Measurements from ENCODE around the gene DLEC1. TPM values are rescaled to one million over a fixed set of nuclear protein-coding genes. Genes with fewer than 3 reads are reported as not detected.
"Not testable (repeated sequence)": the region's sequence is repeated elsewhere in the genome, so short reads cannot be mapped to it uniquely, and the experiment has no call there.

The DLEC1 gene
- polyA plus RNA-seq, 3 donors, result 0.22 to 0.71 (median 0.34) TPM

DNA sequence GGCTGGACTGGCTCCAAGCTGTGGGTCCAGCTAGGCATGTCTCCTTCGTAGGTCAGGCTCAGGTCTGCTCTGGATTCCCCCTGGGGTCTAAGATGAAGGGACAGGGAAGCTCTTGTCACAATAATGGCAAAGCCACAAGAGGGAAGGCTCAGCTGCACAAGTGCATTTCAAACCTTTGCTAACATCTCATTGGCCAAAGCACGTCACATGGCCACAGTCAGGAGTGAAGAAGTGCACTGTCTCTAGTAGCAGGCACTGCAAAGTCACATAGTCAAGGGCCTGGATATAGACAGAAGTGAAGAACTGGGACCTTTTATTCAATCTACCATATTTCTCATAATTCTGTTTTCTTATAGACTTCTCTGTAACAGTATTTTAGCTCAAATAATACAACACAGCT lies 20.1 kb downstream of the DLEC1 start:
- WGBS, 3 donors, result 81 to 92% (median 82%) methylated on average over 2 of the region's 2 CpGs
- H3K27ac ChIP-seq (ENCODE audit: low read depth, low read length), result no peak overlapping the region

- 85 to 88% (median 88%) methylated on average over 7 of the region's 7 CpGs for WGBS, 3 donors
- no peak overlapping the region for H3K27ac ChIP-seq (ENCODE audit: low read depth, low read length)
These were observed 20.6 kb downstream of the DLEC1 start for GRCh38 chr3:38059591-38059990.

GRCh38 chr3:38062809-38063208 lies 23.8 kb downstream of the DLEC1 start:
- no peak overlapping the region for H3K27ac ChIP-seq (ENCODE audit: low read depth, low read length)
- WGBS, 3 donors, result 70 to 73% (median 70%) methylated on average over 2 of the region's 2 CpGs

DNA sequence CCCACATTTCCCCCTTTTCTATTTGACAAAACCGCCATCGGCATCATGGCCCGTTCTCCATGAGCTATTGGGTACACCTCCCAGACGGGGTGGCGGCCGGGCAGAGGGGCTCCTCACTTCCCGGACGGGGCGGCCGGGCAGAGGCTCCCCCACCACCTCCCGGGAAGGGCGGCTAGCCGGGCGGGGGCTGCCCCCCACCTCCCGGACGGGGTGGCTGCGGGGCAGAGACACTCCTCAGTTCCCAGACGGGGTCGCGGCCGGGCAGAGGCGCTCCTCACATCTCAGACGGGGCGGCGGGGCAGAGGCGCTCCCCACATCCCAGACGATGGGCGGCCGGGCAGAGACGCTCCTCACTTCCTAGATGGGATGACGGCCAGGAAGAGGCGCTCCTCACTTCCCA lies 25.4 kb downstream of the DLEC1 start:
- 93 to 96% (median 96%) methylated on average over 17 to 29 of the region's 32 CpGs for WGBS, 3 donors
- H3K27ac ChIP-seq (ENCODE audit: low read depth, low read length), result not testable (repeated sequence)

GRCh38 chr3:38067508-38068233 lies 28.7 kb downstream of the DLEC1 start:
- no peak overlapping the region for H3K27ac ChIP-seq (ENCODE audit: low read depth, low read length)
- 78 to 93% (median 81%) methylated on average over 6 of the region's 6 CpGs for WGBS, 3 donors

- no peak overlapping the region for H3K27ac ChIP-seq (ENCODE audit: low read depth, low read length)
- WGBS, 3 donors, result 68 to 92% (median 84%) methylated on average over 2 of the region's 2 CpGs
These were observed 31.0 kb downstream of the DLEC1 start for GRCh38 chr3:38070013-38070412.

GRCh38 chr3:38077073-38077472 lies 38.1 kb downstream of the DLEC1 start:
- 31 to 73% (median 64%) methylated on average over 1 to 2 of the region's 3 CpGs for WGBS, 3 donors
- not testable (repeated sequence) for H3K27ac ChIP-seq (ENCODE audit: low read depth, low read length)

DNA sequence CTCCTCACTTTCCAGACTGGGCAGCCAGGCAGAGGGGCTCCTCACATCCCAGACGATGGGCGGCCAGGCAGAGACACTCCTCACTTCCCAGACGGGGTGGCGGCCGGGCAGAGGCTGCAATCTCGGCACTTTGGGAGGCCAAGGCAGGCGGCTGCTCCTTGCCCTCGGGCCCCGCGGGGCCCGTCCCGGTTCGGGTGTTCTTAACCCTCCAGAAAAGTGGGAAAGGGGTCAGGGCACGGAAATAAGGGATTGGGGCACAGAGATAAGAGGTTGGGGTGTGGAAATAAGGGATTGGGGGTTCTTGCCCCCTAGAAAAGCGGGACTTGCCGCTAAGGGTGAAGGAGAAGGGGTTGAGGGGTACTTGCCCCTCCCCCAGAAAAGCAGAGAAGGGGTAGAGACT lies 43.3 kb downstream of the DLEC1 start:
- H3K27ac ChIP-seq (ENCODE audit: low read depth, low read length), result not testable (repeated sequence)
- 86 to 93% (median 90%) methylated on average over 10 to 11 of the region's 16 CpGs for WGBS, 3 donors

DNA sequence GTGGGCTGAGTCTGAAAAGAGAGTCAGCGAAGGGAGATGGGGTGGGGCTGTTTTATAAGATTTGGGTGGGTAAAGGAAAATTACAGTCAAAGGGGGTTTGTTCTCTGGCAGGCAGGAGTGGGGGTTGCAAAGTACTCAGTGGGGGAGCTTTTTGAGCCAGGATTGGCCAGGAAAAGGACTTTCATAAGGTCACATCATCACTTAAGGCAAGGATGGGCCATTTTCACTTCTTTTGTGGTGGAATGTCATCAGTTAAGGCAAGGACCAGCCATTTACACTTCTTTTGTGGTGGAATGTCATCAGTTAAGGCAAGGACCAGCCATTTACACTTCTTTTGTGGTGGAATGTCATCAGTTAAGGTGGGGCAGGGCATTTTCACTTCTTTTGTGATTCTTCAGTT lies 44.2 kb downstream of the DLEC1 start:
- WGBS, 3 donors, result 100% methylated on average over 1 of the region's 1 CpG; no CpG with 5 or more reads in 2 of the 3 donors
- H3K27ac ChIP-seq (ENCODE audit: low read depth, low read length), result not testable (repeated sequence)

GRCh38 chr3:38083871-38084333 lies 44.9 kb downstream of the DLEC1 start:
- H3K27ac ChIP-seq (ENCODE audit: low read depth, low read length), result no peak overlapping the region

DNA sequence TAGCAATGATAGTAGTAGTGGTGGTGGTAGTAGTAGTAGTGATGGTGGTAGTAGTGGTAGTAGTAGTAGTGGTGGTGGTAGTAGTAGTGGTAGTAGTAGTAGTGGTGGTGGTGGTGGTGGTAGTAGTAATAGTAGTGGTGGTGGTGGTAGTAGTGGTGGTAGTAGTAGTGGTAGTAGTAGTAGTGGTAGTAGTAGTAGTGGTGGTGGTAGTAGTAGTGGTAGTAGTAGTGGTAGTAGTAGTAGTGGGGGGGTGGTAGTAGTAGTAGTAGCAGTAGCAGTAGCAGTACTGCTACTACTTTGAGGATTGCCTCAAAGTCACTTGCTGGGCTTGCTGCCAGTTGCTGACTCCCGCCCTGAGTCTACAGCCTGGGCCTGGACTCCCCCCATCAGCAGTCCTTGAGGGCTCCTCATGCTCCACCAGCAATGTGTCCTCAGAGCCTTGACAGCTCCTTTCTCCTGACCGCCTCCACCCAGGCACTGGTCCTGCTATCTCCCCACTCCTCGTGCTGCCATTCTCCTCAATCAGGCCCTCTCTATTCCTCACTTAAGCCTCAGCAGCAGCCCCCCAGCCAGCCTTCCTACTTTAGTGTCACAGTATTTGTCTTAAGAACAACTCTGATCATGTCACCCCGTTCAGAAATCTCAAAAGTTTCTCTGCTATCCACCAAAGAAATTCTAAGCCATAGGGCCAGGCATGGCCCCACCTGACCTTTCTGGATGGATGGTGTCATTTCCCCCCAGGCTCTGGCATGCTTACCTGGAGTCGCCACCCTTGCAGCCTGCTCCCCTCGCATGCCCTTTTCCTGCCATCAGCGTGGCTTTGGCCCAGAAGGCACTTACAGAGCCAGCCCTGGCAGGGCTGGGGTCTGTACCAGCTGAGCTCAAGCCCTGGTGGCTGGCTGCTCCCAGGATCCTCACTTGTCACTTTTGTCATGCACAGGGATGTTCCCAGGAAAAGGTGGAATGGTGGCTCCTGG lies 45.6 kb downstream of the DLEC1 start:
- no peak overlapping the region for H3K27ac ChIP-seq (ENCODE audit: low read depth, low read length)
- 66 to 70% (median 68%) methylated on average over 7 of the region's 7 CpGs for WGBS, 3 donors

More at GRCh38 chr3:38083871-38084333, 44.9 kb downstream of the DLEC1 start:
- WGBS, 3 donors, result 93 to 98% (median 95%) methylated on average over 13 of the region's 13 CpGs

GRCh38 chr3:38085311-38085942 lies 46.4 kb downstream of the DLEC1 start:
- no peak overlapping the region for H3K27ac ChIP-seq (ENCODE audit: low read depth, low read length)
- 84 to 86% (median 86%) methylated on average over 11 of the region's 11 CpGs for WGBS, 3 donors

GRCh38 chr3:38085943-38086324 lies 46.9 kb downstream of the DLEC1 start:
- 86 to 92% (median 89%) methylated on average over 1 of the region's 1 CpG for WGBS, 3 donors
- no peak overlapping the region for H3K27ac ChIP-seq (ENCODE audit: low read depth, low read length)

DNA sequence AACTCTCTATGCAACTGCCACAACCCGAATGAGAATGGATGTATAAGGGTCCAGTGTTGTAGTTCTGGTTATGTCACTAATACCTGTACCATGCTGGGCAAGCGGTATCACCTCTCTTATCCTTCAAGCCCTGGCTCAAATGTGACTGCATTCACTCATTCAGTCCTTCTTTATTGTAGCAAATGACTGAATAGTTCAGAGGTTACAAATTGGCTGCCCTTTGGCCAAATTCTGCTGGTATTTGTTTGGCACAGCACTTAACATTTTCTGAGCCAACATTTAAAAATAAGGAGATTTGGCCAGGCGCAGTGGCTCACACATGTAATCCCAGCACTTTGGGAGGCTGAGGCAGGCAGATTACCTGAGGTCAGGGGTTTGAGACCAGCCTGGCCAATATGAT lies 47.5 kb downstream of the DLEC1 start:
- WGBS, 3 donors, result 82 to 88% (median 85%) methylated on average over 3 of the region's 3 CpGs
- H3K27ac ChIP-seq (ENCODE audit: low read depth, low read length), result no peak overlapping the region

DNA sequence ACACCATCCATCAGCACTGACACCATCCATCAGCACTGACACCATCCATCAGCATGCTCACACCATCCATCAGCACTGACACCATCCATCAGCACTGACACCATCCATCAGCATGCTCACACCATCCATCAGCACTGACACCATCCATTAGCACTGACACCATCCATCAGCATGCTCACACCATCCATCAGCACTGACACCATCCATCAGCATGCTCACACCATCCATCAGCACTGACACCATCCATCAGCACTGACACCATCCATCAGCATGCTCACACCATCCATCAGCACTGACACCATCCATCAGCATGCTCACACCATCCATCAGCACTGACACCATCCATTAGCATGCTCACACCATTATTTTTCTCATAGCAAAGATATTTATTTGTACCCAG lies 48.3 kb downstream of the DLEC1 start:
- H3K27ac ChIP-seq (ENCODE audit: low read depth, low read length), result not testable (repeated sequence)

DNA sequence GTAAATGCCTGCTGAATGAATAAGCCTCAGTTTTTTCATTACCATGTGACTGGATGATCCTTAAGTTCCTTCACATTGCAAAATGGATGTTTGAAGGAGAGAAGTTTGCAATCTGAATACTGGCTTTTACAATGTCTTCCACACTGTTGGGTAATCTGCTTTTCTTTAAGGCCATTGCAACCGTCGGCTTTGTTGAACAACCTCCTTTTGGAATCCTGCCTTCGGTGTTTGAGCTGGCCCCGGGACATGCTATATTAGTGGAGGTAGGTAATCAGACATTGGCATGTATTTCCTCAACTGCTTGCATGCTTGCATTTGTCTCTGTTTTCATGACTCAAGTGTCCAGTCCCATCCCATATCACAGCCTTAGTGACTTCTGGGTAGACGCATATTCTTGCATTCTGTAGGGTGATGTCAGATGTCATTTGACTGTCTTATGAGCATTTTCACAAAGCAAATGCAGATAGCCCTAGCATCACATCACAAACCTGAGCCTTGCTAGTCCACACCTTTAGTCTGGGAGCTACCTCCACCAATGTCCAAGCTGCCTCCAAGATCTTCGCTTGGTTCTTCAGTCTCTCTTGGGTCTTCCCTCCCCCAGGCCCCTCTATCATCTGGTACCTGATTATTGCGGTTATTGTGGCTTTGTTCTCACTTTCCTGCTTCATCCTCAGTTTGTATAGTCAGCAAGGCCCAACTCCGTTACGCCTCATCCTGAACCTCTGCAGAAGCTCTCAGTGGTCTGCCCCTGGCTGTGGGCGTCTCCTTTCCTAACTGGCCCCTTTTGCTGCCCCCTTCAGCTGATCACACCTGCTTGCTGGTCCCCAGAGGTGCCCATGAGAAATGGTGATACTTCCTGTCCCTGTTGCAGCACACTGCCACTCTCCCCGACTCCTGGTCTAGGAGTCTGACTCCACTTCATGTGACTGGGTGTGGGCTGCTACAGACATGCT lies 49.4 kb downstream of the DLEC1 start:
- no peak overlapping the region for H3K27ac ChIP-seq (ENCODE audit: low read depth, low read length)
- 76 to 86% (median 79%) methylated on average over 11 of the region's 11 CpGs for WGBS, 3 donors

DNA sequence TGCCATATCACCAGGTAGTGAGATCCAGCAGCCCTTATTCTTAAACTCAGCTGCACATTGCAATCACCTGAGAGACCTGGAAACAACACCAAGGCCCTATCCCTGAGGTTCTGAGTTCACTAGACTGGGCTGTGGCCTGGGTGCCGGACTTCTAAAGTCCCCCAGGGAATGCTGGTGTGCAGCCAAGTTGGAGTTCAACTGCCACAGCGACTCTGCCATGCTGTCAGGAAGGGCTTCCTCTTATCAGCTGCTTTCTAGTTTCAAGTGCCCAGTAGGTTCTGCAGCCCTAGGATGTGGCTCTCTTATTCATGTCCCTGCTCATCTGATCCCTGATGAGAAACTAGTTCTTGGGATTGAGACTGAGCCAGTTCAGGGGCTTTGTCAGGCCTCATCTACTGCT lies 50.2 kb downstream of the DLEC1 start:
- H3K27ac ChIP-seq (ENCODE audit: low read depth, low read length), result no peak overlapping the region
- 55 to 72% (median 62%) methylated on average over 2 of the region's 2 CpGs for WGBS, 3 donors

DNA sequence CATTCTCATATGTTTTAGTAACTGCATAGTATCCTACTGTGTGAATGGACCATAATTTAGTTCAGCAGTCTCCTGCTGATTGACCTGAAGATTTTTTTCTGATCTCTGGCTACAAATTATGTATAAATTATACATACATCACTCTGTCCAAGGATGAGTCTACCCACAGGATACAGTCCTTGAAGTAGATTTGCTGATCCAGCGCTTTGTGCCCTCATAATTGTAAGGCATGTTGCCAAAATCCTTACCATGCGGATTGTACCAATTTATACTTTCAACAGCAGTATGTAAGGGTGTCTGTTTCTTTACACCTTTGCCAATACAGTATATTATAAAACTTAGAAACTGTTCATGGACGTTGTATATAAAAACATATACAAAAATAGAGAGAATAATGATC lies 51.4 kb downstream of the DLEC1 start:
- H3K27ac ChIP-seq (ENCODE audit: low read depth, low read length), result no peak overlapping the region
- 86 to 91% (median 88%) methylated on average over 3 of the region's 3 CpGs for WGBS, 3 donors
